Hepatic stellate cell (primary cell): Measurements from ENCODE around the gene FOLR1.
"Not testable (repeated sequence)": the region's sequence is repeated elsewhere in the genome, so short reads cannot be mapped to it uniquely, and the experiment has no call there.

Experiments
- DNase-seq: peaks from one replicate; pipeline ENCODE4 v3.0.0; 2011; ENCODE audit warnings: low spot score

FOLR1 gene

GRCh38 chr11:72191961-72192381 is at the start of gene FOLR1:
Gene FOLR1 (plus strand): TSS chr11:72192140. CDS start chr11:72192174, 34 bp downstream.
- peak; percentile 38 for DNase-seq

DNA sequence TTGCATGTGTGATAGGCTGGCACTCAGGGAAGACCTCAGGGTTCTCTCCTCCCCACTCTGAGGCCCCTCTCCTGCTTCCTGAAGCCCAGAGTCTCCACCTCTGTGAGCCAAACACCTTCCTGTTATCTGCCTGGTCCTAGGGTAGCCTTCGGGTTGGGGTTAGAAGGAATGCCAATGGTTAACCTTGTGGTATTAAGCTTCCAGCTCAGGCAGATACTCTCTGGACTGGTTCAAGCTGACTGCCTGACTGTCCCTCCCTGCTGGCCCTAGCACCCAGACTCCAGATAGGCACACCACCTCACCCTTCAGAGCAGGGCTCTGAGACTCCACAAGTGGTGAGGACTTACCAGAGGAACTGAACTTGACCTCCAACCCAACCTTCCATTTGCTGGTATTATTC is 49.4 kb upstream of the FOLR1 start:
- not testable (repeated sequence) for DNase-seq

GRCh38 chr11:72144807-72145565 is 47.0 kb upstream of the FOLR1 start:
- peak; percentile 35 for DNase-seq

- no peak for DNase-seq
Observed at GRCh38 chr11:72146625-72147024, 45.3 kb upstream of the FOLR1 start.

DNA sequence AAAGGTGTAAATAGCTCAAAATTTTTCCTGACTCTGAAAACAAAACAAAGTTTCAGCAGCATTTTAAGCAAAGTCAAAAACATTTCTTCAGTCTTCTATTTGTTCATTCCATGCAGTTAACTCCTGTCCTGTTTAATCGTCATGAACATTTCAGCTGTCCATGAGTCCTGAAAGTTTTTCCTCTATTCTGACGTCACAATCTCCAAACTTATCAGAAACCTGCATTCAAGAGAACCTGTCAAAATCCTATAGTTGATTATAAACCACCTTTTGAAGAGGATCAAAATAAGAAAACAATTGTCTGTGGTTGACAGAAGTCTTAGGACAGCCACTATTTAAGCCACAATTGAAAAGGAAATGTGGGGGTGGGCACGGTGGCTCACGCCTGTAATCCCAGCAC is 41.1 kb upstream of the FOLR1 start:
- no peak for DNase-seq

DNA sequence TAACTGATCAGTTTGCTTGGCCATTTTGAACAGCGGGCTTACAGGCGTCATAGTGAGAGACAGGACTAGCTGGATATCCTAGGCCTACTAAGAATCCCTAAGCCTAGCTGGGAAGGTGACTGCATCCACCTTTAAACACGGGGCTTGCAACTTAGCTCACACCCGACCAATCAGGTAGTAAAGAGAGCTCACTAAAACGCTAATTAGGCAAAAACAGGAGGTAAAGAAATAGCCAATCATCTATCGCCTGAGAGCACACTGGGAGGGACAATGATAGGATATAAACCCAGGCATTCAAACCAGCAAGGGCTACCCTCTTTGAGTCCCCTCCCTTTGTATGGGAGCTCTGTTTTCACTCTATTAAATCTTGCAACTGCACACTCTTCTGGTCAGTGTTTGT is 38.1 kb upstream of the FOLR1 start:
- DNase-seq: not testable (repeated sequence)

DNA sequence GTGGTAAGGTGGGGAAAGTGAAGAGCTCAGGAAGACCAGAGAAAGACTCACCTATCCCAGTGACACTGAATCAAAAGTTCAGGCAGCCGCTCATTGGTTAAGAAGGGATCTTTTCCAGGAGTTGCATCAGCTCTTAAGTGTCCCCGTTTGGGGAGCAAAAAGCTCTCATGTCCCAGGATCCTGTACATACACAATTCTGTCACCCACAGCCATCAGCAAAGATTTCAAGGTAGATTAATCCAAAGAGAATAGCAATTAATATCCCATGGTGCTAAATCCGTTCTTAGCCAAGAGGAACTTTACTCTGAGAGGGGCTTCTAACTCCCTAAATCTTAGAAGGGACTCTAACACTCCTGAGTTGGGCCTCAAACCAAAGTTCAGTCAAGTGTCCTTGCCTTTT is 37.1 kb upstream of the FOLR1 start:
- no peak for DNase-seq

- DNase-seq: no peak
Observed at GRCh38 chr11:72155751-72156150, 36.2 kb upstream of the FOLR1 start.

- no peak for DNase-seq
Observed at GRCh38 chr11:72157131-72157530, 34.8 kb upstream of the FOLR1 start.

DNA sequence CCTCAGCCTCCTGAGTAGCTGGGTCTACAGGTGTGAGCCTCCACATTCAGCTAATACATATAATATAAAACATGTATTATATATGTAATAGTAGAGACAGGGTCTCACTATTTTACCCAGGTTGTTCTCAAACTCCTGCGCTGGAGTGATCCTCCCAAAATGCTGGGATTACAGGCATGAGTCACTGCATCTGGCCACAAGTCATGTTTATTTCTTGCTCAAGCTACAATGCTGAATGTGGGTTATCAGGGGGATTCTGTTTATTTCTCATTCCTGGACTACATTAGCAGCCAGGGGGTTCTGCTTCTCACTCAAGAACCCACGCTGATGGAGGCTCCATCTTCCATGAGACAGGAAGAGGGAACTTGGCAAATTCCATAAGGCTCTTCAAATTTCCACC is 31.6 kb upstream of the FOLR1 start:
- no peak for DNase-seq

DNA sequence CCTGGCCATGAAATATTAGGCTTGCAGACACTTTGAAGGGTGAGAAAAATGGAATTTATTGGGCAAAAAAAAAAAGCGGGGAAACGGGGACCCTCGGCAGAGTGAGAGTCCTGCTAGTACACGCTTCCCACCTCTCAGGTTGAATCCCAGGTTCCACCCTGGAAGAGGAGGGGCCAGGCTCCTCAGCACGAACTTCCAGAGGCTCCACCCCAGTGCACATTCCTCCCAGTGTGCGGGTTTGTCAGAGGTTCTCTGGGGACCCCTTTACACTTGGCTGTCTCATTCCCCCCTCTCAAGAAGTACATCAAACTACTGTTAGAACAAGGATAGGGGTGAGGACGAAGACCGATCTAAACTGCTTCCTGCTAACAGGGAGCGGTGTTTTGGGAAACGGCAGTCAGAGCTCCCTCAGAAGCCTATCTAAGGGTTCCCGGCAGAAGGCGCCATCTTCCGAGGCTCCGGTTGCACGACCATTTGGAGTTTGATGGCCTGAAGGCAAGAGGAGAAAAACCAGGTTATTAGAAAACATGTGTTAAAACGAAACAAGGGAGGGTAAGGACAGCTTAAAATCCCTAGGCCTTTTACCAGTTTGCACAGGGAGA is 28.9 kb upstream of the FOLR1 start:
- no peak for DNase-seq

- not testable (repeated sequence) for DNase-seq
Observed at GRCh38 chr11:72164187-72164586, 27.8 kb upstream of the FOLR1 start.

DNA sequence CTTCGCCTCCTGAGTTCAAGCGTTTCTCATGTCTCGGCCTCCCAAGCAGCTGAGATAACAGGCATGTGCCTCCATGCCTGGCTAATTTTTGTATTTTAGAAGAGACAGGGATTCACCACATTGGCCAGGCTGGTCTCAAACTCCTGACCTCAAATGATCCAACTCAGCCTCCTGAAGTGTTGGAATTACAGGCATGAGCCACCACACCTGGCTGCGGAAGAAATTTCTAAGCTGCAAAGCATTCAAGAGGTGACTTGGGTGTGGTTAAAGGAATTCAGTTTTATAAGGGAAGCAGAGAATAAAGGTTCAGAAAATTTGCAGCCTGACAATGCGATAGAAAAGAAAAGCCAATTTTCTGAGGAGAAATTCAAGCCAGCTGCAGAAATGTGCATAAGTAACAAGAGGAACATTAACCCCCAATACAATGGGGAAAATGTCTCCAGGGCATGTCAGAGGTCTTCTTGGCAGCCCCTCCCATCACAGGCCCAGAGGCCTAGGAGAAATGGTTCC is 22.8 kb upstream of the FOLR1 start:
- DNase-seq: not testable (repeated sequence)

DNA sequence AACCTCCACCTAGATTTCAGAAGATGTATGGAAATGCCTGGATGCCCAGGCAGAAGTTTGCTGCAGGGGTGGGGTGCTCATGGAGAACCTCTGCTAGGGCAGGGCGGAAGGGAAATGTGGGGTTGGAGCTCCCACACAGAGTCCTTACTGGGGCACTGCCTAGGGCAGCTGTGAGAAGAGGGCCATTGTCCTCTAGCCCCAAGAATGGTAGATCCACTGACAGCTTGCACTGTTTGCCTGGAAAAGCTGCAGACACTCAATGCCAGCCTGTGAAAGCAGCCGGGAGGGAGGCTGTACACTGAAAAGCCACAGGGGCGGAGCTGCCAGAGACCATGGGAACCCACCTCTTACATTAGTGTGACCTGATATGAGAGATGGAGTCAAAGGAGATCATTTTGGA is 22.2 kb upstream of the FOLR1 start:
- not testable (repeated sequence) for DNase-seq

DNA sequence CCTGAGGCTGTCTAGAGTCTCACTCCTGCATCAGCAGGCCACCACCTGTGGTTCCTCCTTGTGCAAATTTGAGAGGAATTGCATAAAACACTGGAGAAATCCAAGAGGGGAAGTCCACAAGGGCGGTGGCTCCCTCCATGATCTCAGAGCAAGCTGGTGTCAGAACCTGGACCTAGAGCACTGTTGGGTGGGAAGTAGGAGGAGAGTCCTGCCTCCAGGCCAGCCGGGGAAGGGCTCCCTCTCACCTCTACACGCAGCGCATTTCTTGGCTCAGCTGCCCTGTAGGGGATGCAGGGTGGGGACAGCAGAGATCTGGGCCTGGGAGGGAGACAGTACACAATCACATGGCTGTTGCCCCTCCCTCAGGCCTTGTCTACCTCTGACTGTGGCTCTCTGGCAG is 19.9 kb upstream of the FOLR1 start:
- not testable (repeated sequence) for DNase-seq

GRCh38 chr11:72173291-72173690 is 18.6 kb upstream of the FOLR1 start:
- DNase-seq: peak; percentile 52

- DNase-seq: no peak
Observed at GRCh38 chr11:72174302-72175070, 17.5 kb upstream of the FOLR1 start.

DNA sequence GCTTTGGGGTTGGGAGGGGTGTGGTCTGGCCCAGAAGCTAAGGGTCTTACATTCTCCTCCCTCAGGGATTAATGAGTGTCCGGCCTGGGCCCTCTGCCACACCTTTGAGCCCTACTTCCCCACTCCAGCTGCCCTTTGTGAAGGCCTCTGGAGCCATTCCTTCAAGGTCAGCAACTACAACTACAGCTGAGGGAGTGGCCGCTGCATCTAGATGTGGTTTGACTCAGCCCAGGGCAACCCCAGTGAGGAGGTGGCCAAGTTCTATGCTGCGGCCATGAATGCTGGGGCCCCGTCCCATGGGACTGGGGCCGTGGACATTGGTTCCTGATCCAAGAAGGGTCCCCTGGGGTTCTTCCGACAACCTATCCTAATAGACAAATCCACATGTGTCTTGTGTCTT is 14.3 kb upstream of the FOLR1 start:
- no peak for DNase-seq

DNA sequence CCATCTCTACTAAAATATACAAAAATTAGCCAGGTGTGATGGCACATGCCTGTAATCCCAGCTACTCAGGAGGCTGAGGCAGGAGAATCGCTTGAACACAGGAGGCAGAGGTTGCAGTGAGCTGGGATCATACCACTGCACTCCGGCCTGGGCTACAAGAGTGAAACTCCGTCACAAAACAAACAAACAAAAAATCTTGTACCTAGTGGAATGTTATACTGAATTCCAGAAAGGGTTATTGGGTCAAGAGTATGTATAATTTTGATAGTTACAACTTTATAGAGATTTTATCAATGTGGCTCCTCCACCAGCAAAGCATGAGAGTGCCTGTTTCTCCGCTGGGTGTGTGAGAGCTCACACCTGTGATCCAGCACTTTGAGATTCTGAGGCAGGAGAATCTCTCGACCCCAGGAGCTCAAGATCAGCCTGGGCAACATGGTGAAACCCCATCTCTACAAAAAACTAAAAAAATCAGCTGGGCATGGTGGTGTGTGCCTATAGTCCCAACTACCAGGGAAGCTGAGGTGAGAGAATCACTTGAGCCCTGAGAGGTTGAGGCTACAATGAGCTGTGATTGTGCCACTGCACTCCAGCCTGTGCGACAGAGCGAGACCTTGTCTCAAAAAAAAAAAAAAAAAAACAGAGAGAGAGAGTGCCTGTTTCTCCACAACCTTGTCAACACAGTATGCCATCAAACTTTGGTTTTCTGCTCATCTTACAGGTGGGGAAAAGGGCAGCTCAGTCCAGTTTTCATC is 12.7 kb upstream of the FOLR1 start:
- DNase-seq: no peak

DNA sequence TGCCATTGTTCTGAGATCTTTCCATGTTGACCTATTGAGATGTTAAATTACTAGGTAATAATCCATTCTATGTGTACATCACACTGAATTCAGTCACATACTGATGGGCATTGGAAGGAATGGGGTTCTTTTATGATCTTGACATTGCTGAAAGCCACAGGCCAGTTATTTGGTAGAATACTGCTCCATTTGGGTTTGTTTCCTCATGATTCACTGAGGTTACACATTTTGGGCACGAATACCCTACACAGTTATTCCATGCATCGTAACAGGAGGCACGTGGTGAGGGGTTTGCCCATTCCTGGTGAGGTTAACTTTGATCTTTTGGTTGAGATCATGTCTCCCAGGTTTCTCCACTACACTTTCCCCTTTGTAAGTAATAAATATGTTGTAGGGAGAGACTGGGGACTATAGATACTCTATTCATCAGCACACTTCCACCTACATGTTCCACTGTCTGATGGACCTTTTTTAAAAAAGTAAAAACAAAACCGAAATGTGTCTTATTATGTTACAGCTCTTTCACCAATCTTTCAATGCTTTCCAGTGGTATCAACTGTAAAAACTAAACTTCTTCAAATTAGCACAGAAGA is 12.0 kb upstream of the FOLR1 start:
- DNase-seq: no peak

DNA sequence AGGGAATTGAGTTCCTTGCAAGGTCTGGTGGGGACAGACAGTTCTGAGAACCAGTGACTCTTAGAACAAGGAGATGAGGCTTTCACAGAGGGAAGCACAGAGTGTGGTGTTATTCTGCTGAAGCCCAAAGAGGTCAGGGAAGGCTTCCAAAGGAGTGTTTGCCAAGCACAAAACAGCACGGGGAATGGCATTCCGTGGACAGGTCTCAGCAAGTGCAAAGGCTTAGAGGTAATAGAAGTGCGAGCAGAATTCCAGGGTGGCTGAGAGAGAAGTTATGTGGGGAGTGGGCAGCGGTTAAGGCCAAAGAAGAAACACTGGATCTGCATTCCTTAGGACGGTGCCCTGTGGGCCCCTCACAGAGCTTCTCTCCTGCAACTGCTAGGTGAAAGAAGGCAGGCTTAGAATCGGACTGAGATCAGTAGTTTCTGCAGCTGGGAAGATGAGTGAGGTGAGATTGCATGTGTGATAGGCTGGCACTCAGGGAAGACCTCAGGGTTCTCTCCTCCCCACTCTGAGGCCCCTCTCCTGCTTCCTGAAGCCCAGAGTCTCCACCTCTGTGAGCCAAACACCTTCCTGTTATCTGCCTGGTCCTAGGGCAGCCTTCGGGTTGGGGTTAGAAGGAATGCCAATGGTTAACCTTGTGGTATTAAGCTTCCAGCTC is 10.9 kb upstream of the FOLR1 start:
- DNase-seq: not testable (repeated sequence)
